Duodenal mucosa (tissue), 2 donors: ENCODE results near the gene GPR21.

ENCODE experiments used
- H3K27ac ChIP-seq: one replicate; pipeline ENCODE4 v1.7.0; 2013; ENCODE audit warnings: low read depth, low read length
- H3K27me3 ChIP-seq, 2 donors: one replicate each; pipeline ENCODE4 v1.7.0; 2013; ENCODE audit warnings: low read length in 2 of 2, control low read depth in 1 of 2; ENCODE audit not compliant: insufficient read depth in 2 of 2, control insufficient read depth in 1 of 2
- H3K36me3 ChIP-seq, 2 donors: one replicate each; pipeline ENCODE4 v1.7.0; 2013; ENCODE audit warnings: low read length in 2 of 2, control low read depth in 1 of 2; ENCODE audit not compliant: insufficient read depth in 2 of 2, control insufficient read depth in 1 of 2
- H3K4me1 ChIP-seq, 2 donors: one replicate each; pipeline ENCODE4 v1.7.0; 2013; ENCODE audit warnings: low read length in 2 of 2, control low read depth in 1 of 2; ENCODE audit not compliant: insufficient read depth in 2 of 2, control insufficient read depth in 1 of 2
- H3K4me3 ChIP-seq, 2 donors: one replicate each; pipeline ENCODE4 v1.7.0; 2013; ENCODE audit warnings: low read length in 2 of 2, low read depth in 1 of 2
- H3K9ac ChIP-seq, 2 donors: one replicate each; pipeline ENCODE4 v1.7.0; 2013; ENCODE audit warnings: low read length in 2 of 2, low read depth in 1 of 2
- H3K9me3 ChIP-seq, 2 donors: one replicate each; pipeline ENCODE4 v1.7.0; 2013; ENCODE audit warnings: low read length in 2 of 2, control low read depth in 1 of 2; ENCODE audit not compliant: control insufficient read depth in 1 of 2

The GPR21 gene

DNA sequence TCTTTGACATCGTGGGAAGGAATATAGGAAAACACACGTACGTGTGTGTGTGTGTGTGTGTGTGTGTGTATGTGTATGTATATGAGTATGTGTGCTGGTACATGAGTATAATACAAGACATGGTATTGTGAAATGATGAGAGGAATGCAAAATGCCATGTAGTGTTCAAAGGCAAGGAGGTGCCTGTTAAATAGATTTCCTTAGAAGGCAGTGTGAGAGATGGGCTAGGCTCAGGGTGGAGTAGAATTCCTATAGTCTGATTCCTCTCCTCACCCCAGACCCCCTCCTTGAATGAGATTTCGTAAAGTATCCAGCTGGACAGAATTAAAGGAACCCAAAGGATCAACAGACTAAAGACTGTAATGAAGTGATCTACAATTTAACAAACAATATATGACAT lies 11.1 kb downstream of the GPR21 start:
- no peak overlapping the region for H3K9ac ChIP-seq
- no peak overlapping the region for H3K27ac ChIP-seq
- H3K36me3 ChIP-seq, result peaks cover 0 to 6% of the 10 kb centered on the region in 2 donors
- H3K9me3 ChIP-seq, result no peaks in the 10 kb centered on the region
- H3K27me3 ChIP-seq, result no peaks in the 10 kb centered on the region
- H3K4me1 ChIP-seq, result peaks cover 2 to 8% of the 10 kb centered on the region in 2 donors
- no peak overlapping the region for H3K4me3 ChIP-seq

DNA sequence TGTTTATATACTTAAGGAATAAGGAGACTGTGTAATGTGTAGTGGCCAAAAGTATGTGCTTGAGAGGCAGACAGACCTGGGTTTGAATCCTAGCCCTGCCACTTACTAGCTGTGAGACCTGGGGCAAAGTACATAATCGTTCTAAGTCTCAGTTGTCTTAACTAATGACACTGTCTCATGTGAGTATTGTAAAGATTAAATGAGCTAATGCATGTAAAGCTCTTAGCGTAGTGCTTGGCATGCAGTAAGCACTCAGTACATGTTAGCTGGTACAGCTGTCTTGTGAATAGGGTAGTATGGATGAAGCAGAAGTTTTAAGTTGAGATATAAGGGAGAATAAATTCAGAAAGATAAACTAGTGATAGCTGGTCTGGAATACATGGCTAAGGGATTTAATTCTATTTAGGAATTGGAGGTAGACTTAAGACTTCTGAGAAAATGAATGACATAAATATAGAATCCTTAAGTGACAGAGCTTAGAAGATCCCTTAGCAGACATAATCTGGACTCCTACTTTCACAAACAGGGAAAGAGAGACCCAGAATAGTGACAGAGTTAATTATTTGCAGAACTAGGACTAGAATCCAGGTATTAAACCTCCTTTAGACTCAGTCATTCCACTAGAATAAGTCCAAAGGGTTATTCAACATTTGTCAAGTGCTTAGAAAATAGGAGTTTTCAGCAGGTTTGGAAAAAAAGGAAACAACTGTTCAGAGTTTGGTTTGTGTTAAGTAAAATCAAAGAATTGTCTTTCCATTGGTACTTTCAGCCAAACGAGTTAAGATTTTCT lies 13.1 kb downstream of the GPR21 start:
- no peak overlapping the region for H3K9ac ChIP-seq
- no peaks in the 10 kb centered on the region for H3K27me3 ChIP-seq
- H3K9me3 ChIP-seq, result no peaks in the 10 kb centered on the region
- H3K4me3 ChIP-seq, result no peak overlapping the region
- H3K36me3 ChIP-seq, result peaks cover 0 to 6% of the 10 kb centered on the region in 2 donors
- H3K4me1 ChIP-seq, result peaks cover 7 to 16% of the 10 kb centered on the region in 2 donors
- no peak overlapping the region for H3K27ac ChIP-seq

GRCh38 chr9:123048748-123049147 lies 15.3 kb downstream of the GPR21 start:
- H3K36me3 ChIP-seq, result peaks cover 0 to 3% of the 10 kb centered on the region in 2 donors
- H3K9me3 ChIP-seq, result no peaks in the 10 kb centered on the region
- H3K27me3 ChIP-seq, result no peaks in the 10 kb centered on the region
- H3K9ac ChIP-seq, result no peak overlapping the region
- H3K4me1 ChIP-seq, result peaks cover 7 to 16% of the 10 kb centered on the region in 2 donors
- no peak overlapping the region for H3K4me3 ChIP-seq
- no peak overlapping the region for H3K27ac ChIP-seq

GRCh38 chr9:123049589-123050222 lies 16.2 kb downstream of the GPR21 start:
- peaks cover 0 to under 1% of the 10 kb centered on the region in 2 donors for H3K36me3 ChIP-seq
- no peak overlapping the region for H3K4me3 ChIP-seq
- H3K27ac ChIP-seq, result no peak overlapping the region
- no peak overlapping the region for H3K9ac ChIP-seq
- peaks cover 7 to 16% of the 10 kb centered on the region in 2 donors for H3K4me1 ChIP-seq
- no peaks in the 10 kb centered on the region for H3K27me3 ChIP-seq
- H3K9me3 ChIP-seq, result no peaks in the 10 kb centered on the region

DNA sequence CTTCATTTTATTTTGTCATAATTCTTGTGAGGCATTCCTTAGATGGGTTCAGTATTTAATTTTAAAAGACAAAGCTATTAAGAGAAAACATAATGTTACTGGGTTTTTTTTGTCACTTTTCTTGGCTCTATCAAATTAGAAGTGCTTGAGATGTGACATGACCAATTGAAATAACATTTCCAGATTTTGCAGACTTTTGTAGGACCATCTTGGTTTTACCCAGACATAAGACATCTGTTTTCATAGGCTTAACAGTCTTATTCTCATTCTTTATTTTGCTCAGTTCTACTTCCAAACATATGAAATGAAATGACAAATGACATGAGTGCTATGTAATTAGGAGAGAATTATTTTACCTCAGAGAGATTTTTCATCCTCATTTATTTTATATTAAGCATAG lies 19.6 kb downstream of the GPR21 start:
- Histone ChIP-seq H3K9ac (no peak overlapping the region), H3K36me3 (peaks cover 0 to 5% of the 10 kb centered on the region in 2 donors), H3K27ac (no peak overlapping the region), H3K4me1 (peaks cover 7 to 13% of the 10 kb centered on the region in 2 donors), H3K4me3 (no peak overlapping the region), H3K9me3 (no peaks in the 10 kb centered on the region), H3K27me3 (no peaks in the 10 kb centered on the region)

GRCh38 chr9:123053711-123054110 lies 20.2 kb downstream of the GPR21 start:
- H3K27ac ChIP-seq, result no peak overlapping the region

GRCh38 chr9:123058834-123059233 lies 25.4 kb downstream of the GPR21 start:
- H3K4me3 ChIP-seq, result no peak overlapping the region
- no peak overlapping the region for H3K27ac ChIP-seq

More at GRCh38 chr9:123053711-123054110, 20.2 kb downstream of the GPR21 start:
- H3K9ac ChIP-seq, result no peak overlapping the region
- H3K4me3 ChIP-seq, result no peak overlapping the region
- no peaks in the 10 kb centered on the region for H3K27me3 ChIP-seq
- H3K36me3 ChIP-seq, result peaks cover 0 to 5% of the 10 kb centered on the region in 2 donors
- peaks cover 7 to 13% of the 10 kb centered on the region in 2 donors for H3K4me1 ChIP-seq
- H3K9me3 ChIP-seq, result no peaks in the 10 kb centered on the region

GRCh38 chr9:123059472-123060220 lies 26.2 kb downstream of the GPR21 start:
- H3K4me3 ChIP-seq, result no peak overlapping the region
- no peaks in the 10 kb centered on the region for H3K9me3 ChIP-seq
- no peaks in the 10 kb centered on the region for H3K27me3 ChIP-seq
- no peaks in the 10 kb centered on the region for H3K4me1 ChIP-seq
- peaks cover 0 to 9% of the 10 kb centered on the region in 2 donors for H3K36me3 ChIP-seq
- no peak overlapping the region for H3K27ac ChIP-seq
- H3K9ac ChIP-seq, result no peak overlapping the region

More at GRCh38 chr9:123058834-123059233, 25.4 kb downstream of the GPR21 start:
- no peaks in the 10 kb centered on the region for H3K9me3 ChIP-seq
- no peaks in the 10 kb centered on the region for H3K4me1 ChIP-seq
- no peaks in the 10 kb centered on the region for H3K27me3 ChIP-seq
- peaks cover 0 to 9% of the 10 kb centered on the region in 2 donors for H3K36me3 ChIP-seq
- no peak overlapping the region for H3K9ac ChIP-seq

GRCh38 chr9:123061216-123061615 lies 27.7 kb downstream of the GPR21 start:
- Histone ChIP-seq H3K27ac (no peak overlapping the region), H3K4me3 (no peak overlapping the region), H3K9me3 (no peaks in the 10 kb centered on the region), H3K27me3 (no peaks in the 10 kb centered on the region), H3K36me3 (peaks cover 11 to 12% of the 10 kb centered on the region in 2 donors), H3K9ac (no peak overlapping the region), H3K4me1 (no peaks in the 10 kb centered on the region)
